ENCODE measurements around the gene TTC7B.

GRCh38 chr14:90740946-90741681 is 75.1 kb downstream of the TTC7B start:
- no peak for TF ChIP-seq CTCF (IDR thresholded peaks at IDR 0.05)
- TF ChIP-seq, protein P1, sequence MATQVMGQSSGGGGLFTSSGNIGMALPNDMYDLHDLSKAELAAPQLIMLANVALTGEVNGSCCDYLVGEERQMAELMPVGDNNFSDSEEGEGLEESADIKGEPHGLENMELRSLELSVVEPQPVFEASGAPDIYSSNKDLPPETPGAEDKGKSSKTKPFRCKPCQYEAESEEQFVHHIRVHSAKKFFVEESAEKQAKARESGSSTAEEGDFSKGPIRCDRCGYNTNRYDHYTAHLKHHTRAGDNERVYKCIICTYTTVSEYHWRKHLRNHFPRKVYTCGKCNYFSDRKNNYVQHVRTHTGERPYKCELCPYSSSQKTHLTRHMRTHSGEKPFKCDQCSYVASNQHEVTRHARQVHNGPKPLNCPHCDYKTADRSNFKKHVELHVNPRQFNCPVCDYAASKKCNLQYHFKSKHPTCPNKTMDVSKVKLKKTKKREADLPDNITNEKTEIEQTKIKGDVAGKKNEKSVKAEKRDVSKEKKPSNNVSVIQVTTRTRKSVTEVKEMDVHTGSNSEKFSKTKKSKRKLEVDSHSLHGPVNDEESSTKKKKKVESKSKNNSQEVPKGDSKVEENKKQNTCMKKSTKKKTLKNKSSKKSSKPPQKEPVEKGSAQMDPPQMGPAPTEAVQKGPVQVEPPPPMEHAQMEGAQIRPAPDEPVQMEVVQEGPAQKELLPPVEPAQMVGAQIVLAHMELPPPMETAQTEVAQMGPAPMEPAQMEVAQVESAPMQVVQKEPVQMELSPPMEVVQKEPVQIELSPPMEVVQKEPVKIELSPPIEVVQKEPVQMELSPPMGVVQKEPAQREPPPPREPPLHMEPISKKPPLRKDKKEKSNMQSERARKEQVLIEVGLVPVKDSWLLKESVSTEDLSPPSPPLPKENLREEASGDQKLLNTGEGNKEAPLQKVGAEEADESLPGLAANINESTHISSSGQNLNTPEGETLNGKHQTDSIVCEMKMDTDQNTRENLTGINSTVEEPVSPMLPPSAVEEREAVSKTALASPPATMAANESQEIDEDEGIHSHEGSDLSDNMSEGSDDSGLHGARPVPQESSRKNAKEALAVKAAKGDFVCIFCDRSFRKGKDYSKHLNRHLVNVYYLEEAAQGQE (IDR thresholded peaks at IDR 0.05; ENCODE audit: insufficient read depth in 1 of 2, low read depth in 2 of 2, low read length in 1 of 2): no peak
- TF ChIP-seq TCF7L2 (IDR thresholded peaks at IDR 0.05; ENCODE audit: low read depth, low read length): no peak
- TF ChIP-seq POLR2AphosphoS5 (IDR thresholded peaks at IDR 0.05; ENCODE audit: low read depth, low read length): no peak
